Measurements from ENCODE around the gene GAP43.

Gene GAP43

GRCh38 chr3:115662356-115662755, 39.0 kb downstream of the GAP43 start:
- no peak for DNase-seq (ENCODE audit: low read depth, low spot score)

DNA sequence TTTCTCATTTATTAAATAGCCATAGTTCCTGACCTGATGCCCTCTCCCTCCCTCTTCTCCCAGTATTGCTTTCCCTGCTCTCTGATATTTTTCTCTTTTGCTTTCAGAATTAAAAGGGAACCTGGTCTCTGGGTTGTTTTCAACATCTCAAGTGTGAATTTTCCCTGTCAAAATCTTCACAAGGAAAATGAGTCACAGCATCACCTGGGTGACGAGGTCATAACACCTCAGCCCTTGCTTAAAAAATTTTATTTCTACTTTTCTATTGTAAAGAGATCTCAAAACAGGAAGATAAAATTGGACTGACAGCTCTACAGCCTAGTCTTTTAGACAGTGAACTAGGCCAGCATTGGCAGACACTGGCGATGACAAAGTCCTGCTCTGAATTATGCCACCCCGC, 40.1 kb downstream of the GAP43 start:
- no peak for DNase-seq (ENCODE audit: low read depth, low spot score)

GRCh38 chr3:115666081-115666480, 42.8 kb downstream of the GAP43 start:
- DNase-seq (ENCODE audit: low read depth, low spot score): no peak

DNA sequence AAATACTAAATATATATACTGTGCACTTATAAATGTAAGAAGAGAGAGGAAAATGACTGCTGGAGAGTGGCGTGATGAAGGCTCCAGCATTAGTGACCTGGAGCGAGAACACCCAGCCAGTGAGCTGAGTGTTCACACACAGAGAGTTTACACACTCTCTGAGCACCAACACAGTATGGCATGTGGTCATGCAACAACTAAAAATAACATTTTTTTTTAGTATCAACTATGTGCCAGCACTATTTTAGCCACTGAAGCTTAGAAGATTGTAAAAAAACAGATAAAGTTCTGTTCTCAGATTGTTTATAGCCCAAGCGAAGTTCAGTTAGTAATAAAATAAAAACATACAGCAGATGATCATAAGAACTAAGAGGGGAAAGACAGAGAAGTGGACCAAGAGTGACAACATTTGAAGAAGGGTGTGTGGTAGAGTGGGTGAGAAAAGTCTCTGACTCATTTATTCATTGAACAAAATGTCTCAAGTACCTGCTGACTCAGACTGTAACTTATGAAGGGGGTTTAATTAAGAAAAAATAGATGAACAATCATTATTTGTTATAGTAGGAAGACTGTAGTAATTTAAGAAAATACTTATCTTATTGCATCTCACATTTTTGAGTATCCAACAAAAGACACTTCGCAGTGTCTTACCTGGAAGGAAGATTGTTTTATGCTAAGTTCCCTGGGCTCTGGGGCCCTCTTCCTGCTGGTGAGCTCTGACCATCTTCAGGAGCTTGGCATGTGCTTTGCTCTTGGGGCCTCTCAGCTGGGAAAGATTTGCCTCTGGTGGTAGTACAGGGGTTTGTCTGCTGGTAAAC, 43.8 kb downstream of the GAP43 start:
- DNase-seq (ENCODE audit: low read depth, low spot score): no peak

- DNase-seq (ENCODE audit: low read depth, low spot score): no peak
Measured at GRCh38 chr3:115667738-115668065, 44.4 kb downstream of the GAP43 start.

DNA sequence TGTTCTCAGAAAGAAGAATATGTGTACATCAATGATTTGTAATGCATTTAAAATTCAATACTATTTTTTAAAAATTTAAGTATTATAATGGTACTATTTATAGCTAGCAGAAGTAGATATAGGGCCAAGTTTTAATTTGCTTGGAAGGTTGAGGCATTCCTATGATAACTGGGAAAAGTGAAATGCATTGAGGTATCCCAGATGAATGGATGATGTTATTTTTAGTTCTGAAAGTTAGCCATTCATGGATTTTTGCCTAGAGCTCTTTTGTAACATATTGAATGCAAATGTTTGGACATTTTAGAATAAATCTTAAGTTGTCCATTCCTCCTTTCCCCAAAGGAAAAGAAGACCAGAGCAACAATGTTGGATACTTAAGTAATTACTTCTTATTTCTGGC, 47.6 kb downstream of the GAP43 start:
- no peak for DNase-seq (ENCODE audit: low read depth, low spot score)

DNA sequence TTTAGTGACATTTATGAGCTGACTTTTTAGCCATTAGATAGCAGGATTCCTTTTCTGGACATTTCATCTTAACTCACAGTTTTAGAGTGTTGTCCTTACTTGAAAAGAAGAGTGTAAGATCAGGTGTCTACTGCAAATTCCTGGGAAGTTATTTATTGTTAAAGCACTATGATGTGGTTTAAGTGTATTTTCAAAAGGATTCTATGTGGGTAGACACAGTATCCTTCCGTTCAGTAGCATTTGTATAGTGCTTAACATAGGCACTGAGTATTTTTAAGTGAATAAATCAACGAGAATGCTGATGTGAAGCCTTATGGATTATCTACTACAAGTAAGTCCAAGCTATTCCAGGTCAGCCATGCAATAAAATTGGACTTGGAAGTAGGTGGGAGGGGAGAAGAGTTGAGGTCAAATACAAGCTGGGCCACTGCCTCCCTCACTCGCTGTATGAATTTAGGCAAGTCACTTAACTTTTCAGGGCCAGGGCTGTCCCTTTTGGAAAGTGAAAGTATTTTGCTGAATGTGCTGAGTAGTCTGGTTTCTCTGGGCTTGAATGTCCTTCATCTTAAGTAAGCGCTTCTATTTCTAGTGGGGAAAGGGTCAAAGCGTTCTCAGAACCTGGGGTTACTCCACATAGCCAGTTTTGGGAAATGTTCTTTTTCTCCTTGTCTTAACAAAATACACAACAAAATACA, 48.6 kb downstream of the GAP43 start:
- no peak for DNase-seq (ENCODE audit: low read depth, low spot score)

DNA sequence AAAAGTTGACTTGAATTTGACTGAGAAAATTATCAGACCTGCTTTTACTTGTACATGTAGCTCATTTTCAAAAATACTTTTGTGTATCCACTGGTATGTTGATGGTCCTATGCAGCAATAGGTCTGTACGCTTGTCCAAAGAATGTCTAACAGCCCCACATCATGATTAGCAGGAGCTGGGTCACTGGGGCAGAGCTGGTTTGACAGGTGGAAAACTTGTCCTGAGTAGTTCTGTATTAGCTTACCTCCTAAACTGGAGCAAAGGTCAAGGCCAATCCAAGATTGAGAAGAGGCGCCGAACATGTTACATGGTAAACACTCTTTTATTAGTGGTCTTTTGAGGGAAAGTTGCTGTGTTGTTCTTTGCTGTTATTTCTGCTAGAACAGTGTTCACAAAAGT, 50.6 kb downstream of the GAP43 start:
- DNase-seq (ENCODE audit: low read depth, low spot score): no peak

GRCh38 chr3:115676336-115676735, 53.0 kb downstream of the GAP43 start:
- no peak for DNase-seq (ENCODE audit: low read depth, low spot score)

DNA sequence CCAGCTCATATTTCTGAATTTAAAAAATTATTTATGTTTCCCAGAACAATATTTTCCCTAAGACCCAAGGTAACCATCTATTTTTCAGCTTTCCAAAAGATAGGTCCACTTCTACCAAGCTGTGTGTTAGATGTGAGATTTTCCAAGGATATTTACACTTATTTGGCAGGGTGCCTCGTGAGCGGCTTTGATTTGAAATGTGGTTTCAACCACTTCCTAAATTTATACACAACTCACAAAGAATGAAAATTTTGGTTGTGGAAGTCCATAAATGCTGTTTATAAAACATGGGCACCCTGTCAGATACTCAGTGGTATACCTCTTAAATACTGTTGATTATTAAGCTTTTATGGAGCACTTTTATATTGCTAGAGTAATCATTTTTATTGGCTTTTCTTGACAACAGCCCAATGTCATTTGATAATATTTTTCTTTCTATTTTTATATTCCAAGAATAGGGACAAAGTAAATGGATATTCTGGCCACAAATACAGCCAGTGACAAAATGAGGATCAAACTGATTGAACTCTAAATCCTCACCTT, 57.6 kb downstream of the GAP43 start:
- DNase-seq (ENCODE audit: low read depth, low spot score): no peak

DNA sequence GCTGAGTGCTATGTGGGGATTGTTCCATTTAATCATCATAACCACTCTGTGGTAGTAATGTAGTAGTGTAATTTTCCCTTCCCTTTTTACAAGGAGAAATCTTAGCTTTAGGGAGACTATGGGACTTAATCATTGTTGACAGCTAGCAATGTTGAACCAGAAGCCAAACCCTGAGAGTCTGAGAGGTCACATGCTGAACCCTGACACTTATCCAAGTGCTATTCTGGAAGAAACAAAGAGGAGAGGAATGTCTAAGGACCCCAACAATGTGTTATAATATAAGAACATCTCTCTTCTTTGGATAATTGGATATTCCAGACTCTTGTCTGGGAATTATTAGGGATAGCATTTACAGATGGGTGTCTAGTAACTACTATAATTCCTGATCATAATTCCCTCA, 58.4 kb downstream of the GAP43 start:
- DNase-seq (ENCODE audit: low read depth, low spot score): no peak

DNA sequence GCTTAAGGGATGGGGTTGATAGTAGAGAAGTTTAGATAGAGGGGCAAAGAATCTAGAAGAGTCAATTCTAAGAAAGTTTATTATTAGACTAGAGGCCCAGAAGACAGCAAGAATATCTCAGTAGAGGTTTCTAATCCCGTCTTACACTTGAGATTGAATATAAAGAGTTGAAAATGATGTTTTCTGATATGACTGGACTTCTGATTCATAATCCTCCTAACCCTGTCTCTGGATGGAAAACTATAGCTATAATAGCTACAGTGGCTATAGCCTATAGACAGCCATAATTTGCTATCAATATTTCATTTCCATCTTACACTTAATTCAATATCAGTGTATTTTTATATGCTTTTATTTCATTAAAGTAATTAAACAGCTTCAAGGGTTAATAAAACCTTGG, 60.0 kb downstream of the GAP43 start:
- DNase-seq (ENCODE audit: low read depth, low spot score): no peak

- no peak for DNase-seq (ENCODE audit: low read depth, low spot score)
Measured at GRCh38 chr3:115683773-115684172, 60.5 kb downstream of the GAP43 start.

DNA sequence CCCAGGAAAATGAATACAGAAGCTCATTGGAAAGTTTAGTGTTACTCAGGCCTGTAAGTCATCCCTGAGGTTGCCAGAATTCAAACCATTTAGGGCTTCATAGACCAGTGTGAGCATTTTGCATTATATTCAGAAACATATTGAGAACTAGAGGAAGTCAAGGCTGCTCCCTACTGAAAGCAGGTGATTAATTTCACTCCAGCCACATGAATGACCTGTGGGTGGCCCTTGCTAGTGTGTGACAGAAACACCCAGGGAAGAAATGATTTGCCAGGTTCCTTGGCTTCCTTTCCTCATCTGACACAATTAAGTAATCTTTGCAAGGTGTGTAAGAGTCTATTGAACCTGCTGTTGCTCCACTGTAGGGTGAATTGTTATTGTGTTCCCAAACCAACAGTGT, 61.8 kb downstream of the GAP43 start:
- DNase-seq (ENCODE audit: low read depth, low spot score): no peak

DNA sequence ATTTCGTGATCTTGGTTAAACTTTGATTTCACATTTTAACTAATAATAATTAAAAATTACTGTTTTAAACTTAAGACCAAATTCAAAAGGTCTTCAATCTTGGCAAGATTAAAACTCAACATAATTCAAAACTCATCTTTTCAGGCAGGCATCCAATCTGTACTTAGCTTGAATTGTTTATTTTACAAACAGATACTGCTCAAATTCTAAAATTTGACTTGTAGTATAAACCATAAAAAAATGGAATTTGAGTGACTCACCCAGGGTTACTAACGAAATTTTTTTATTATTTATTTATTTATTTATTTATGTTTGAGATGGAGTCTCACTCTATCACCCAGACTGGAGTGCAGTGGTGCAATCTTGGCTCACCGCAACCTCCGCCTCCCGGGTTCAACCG, 64.4 kb downstream of the GAP43 start:
- no peak for DNase-seq (ENCODE audit: low read depth, low spot score)

GRCh38 chr3:115688418-115688817, 65.1 kb downstream of the GAP43 start:
- DNase-seq (ENCODE audit: low read depth, low spot score): no peak

GRCh38 chr3:115689928-115690327, 66.6 kb downstream of the GAP43 start:
- no peak for DNase-seq (ENCODE audit: low read depth, low spot score)

DNA sequence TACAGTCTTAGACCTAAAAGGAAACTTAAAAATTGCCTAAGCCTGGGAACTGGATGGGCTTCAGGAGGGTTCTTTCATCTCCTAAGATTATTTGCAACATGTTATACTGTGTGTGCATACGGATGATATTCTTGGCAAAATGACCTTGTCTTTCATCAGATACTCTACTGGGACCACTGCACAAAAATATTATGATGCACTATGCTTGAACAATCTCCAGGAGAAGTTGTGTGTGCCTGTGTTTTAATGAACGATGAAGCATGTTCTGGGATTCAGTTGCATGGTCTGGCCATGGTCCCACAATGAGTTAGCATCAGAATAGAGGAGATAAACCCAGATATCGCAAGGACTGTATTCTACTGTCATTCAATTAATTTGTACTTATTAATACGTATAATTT, 68.7 kb downstream of the GAP43 start:
- DNase-seq (ENCODE audit: low read depth, low spot score): no peak

- peak; percentile 26 for DNase-seq (ENCODE audit: low read depth, low spot score)
Measured at GRCh38 chr3:115692887-115693524, 69.7 kb downstream of the GAP43 start.

DNA sequence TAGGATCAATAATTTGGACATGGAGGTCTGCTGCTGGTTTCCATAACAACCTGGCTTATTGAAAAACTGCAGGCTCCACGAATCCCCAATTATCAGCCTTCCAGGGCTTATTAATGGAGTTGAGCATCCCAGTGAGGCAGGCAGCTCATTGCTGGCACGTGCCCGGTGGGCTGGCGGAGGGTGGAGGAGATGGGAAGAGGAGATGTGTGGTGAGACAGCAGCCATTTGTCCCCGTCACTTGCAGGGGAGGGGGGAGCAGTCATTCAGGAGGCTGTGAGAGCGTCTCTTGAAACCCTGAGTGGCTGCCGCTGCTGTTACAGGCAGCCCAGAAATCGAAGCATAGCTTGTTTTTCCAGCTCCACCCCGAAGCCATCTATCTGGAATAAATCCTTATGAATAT, 70.6 kb downstream of the GAP43 start:
- DNase-seq (ENCODE audit: low read depth, low spot score): no peak

DNA sequence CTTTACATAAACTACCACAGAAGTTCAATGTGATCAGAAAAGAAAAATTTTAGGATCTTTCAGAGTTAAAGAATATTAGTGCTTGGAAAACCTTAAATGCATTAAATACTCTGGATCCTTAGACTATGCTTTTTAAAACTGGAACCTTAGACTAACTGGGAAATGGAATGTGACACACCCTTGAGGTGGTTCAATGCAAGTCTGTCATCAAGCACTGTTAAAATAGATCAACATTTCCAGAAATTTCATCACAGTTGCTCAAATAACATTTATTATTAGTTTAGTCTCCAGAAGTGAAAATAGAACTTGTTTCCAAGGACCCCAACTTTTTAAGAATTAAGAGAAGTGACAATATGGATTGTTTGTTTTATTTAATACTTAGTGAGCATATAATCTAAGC, 71.8 kb downstream of the GAP43 start:
- no peak for DNase-seq (ENCODE audit: low read depth, low spot score)

DNA sequence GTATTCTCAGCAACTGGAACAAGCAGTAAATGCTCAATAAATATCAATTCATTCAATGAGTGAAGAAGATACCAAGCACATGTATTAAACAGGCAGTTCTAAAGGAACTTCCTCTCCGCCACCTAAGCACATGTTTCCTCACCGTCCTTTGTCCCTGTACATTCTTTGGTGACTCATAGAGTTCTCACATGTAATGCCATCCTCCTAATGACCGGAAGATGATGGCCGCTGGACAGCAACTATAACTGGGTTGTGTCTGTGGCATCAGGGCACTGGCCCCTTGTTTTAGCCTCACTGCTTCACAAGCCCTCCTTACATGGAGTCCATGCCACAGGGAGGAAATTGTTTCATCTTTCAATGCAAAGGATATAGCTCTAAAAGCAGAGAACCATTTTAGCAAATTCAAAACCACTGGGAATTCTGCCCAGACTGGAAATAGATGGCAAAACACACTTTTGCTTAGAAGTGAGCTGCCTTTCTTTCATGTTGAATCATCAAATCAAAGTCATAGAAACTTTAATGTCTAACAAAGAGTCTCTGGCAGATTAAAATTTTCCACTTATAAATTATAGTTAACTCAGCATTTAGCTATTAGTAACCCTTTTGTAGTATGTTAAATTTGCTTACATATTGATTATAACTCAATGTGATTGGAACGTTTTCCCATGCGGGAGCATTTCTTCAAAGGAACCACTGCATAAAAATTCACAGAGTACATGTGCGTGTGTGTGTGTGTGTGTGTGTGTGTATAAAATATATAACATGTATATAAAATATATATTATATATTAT, 74.1 kb downstream of the GAP43 start:
- DNase-seq (ENCODE audit: low read depth, low spot score): no peak
